ENCODE measurements around the gene CRYBA1. TPM values are rescaled to one million over a fixed set of nuclear protein-coding genes. Genes with fewer than 3 reads are reported as not detected.
"Not testable (repeated sequence)": the region's sequence is repeated elsewhere in the genome, so short reads cannot be mapped to it uniquely, and the experiment has no call there.

CRYBA1 gene
- total RNA-seq, 4 donors from 2014 or later = not detected

DNA sequence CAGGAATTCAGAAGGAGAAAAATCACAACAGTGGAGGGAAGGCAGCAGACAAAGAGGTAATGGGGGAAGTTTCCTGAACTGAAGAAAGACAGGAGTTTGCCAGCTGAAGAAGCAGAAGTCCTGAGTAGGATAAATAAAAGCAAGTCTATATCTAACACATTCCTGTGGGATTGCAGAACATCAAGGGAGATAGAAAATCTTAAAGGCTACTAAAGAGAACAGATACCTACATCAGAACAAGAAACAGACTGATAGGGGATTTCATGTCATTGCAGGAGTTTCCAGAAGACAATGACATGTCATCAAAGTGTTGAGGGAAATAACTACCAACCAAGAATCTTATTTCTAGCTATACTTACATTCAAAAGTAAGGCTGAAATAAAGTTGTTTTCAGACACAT is 21.3 kb upstream of the CRYBA1 start:
- H3K4me3 ChIP-seq = no peak overlapping the region
- H3K36me3 ChIP-seq = no peaks in the 10 kb centered on the region
- no peaks in the 10 kb centered on the region for H3K27me3 ChIP-seq
- H3K4me1 ChIP-seq = no peaks in the 10 kb centered on the region
- intact Hi-C loops (cut with DNase I; ENCODE audit: low total_unique reads) = no loop called here
- no peaks in the 10 kb centered on the region for H3K9me3 ChIP-seq
- H3K27ac ChIP-seq = no peak overlapping the region
- TF ChIP-seq, protein P1, sequence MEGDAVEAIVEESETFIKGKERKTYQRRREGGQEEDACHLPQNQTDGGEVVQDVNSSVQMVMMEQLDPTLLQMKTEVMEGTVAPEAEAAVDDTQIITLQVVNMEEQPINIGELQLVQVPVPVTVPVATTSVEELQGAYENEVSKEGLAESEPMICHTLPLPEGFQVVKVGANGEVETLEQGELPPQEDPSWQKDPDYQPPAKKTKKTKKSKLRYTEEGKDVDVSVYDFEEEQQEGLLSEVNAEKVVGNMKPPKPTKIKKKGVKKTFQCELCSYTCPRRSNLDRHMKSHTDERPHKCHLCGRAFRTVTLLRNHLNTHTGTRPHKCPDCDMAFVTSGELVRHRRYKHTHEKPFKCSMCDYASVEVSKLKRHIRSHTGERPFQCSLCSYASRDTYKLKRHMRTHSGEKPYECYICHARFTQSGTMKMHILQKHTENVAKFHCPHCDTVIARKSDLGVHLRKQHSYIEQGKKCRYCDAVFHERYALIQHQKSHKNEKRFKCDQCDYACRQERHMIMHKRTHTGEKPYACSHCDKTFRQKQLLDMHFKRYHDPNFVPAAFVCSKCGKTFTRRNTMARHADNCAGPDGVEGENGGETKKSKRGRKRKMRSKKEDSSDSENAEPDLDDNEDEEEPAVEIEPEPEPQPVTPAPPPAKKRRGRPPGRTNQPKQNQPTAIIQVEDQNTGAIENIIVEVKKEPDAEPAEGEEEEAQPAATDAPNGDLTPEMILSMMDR (IDR thresholded peaks at IDR 0.05) = no peak
- TF ChIP-seq POLR2A (IDR thresholded peaks at IDR 0.05) = no peak
- DNase-seq = no peak

DNA sequence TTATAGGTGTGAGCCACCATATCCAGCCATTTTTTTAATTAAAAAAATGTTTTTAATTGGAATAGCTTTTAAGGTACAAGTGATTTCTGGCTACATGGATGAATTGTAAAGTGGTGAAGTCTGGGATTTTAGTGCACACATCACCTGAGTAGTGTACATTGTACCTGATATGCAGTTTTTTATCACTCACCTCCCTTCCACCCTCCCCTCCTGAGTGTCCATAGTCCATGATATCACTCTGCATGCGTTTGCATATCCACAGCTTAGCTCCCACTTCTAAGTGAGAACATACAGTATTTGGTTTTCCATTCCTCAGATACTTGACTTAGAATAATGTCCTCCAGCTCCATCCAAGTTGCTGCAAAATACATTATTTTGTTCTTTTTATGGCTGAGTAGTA is 13.4 kb upstream of the CRYBA1 start:
- DNase-seq = no peak
- intact Hi-C loops (cut with DNase I; ENCODE audit: low total_unique reads) = no loop called here

DNA sequence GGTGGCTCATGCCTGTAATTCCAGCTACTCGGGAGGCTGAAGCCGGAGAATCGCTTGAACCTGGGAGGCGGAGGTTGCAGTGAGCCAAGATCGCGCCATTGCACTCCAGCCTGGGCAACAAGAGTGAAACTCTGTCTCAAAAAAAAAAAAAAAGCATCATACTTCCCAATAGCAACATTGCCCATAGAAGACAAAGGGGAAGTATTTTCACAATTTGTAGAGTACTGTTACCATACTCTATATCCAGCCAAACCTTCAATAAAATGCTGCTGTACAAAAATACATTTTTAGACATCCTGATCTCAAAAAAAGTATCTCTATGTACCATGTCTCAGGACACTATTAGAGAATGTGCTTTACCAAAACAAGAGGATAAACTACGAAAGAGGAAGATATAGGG is 11.7 kb upstream of the CRYBA1 start:
- H3K36me3 ChIP-seq; H3K4me1 ChIP-seq; H3K27ac ChIP-seq; H3K4me3 ChIP-seq; H3K27me3 ChIP-seq; DNase-seq; intact Hi-C loops (cut with DNase I; ENCODE audit: low total_unique reads); H3K9me3 ChIP-seq: not testable (repeated sequence)

More for the DNA sequence above, 13.4 kb upstream of the CRYBA1 start:
- H3K27ac ChIP-seq = no peak overlapping the region
- H3K36me3 ChIP-seq = no peaks in the 10 kb centered on the region
- H3K9me3 ChIP-seq = no peaks in the 10 kb centered on the region
- H3K4me3 ChIP-seq = no peak overlapping the region
- H3K27me3 ChIP-seq = no peaks in the 10 kb centered on the region
- no peaks in the 10 kb centered on the region for H3K4me1 ChIP-seq
- TF ChIP-seq POLR2A (IDR thresholded peaks at IDR 0.05) = no peak
- TF ChIP-seq, protein P1 (IDR thresholded peaks at IDR 0.05) = no peak

DNA sequence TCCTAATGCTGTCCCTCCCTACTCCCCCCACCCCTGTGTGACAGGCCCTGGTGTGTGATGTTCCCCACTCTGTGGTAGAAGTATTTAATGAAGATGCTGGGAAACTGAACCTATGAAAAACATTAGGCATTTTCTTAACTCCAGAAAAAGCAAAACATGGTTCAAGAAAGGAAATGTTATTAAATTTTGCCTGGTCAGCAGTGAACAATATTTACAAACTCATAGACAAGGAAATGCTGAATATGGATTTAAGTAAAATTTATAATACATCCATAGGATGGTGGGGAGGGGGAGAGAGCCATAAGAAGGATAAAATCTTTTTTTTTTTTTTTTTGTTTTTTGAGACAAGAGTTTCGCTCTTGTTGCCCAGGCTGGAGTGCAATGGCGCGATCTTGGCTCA is 10.8 kb upstream of the CRYBA1 start:
- Histone ChIP-seq H3K36me3 (no peaks in the 10 kb centered on the region), H3K4me1 (no peaks in the 10 kb centered on the region), H3K4me3 (no peak overlapping the region), H3K9me3 (no peaks in the 10 kb centered on the region), H3K27ac (no peak overlapping the region), H3K27me3 (no peaks in the 10 kb centered on the region)
- no peak for DNase-seq
- TF ChIP-seq, protein P1 (IDR thresholded peaks at IDR 0.05) = no peak
- TF ChIP-seq POLR2A (IDR thresholded peaks at IDR 0.05) = no peak
- intact Hi-C loops (cut with DNase I; ENCODE audit: low total_unique reads) = no loop called here

DNA sequence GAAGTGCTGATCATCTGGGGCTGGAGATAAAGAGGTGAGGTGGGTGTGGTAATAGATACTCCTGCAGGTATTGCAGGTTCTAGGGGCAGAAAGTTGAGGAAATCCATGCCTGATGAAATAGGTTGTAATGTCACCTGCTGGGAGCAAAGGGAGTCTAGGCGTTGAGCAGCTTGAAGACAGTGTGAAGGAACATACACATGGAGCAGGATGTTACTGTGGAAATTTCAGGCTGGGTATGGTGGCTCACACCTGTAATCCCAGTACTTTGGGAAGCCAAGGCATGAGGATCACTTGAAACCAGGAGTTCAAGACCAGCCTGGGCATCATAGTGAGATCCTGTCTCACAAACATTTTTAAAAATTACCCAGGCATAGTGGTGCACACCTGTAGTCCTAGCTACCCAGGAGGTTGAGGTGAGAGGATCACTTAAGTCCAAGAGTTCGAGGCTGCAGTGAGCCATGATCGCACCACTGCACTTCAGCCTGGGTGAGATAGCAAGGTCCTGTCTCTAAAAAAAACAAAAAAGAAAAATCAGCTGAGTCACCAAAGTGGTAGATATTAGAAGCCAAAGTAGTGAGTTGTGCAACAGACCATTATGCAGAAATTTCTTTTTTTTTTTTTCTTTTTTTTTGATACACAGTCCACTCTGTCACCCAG is 9.1 kb upstream of the CRYBA1 start:
- Histone ChIP-seq H3K9me3 (no peaks in the 10 kb centered on the region), H3K27me3 (no peaks in the 10 kb centered on the region), H3K36me3 (no peaks in the 10 kb centered on the region), H3K4me1 (no peaks in the 10 kb centered on the region), H3K4me3 (no peak overlapping the region), H3K27ac (no peak overlapping the region)
- no peak for DNase-seq
- intact Hi-C loops (cut with DNase I; ENCODE audit: low total_unique reads) = no loop called here
- TF ChIP-seq POLR2A (IDR thresholded peaks at IDR 0.05) = no peak

DNA sequence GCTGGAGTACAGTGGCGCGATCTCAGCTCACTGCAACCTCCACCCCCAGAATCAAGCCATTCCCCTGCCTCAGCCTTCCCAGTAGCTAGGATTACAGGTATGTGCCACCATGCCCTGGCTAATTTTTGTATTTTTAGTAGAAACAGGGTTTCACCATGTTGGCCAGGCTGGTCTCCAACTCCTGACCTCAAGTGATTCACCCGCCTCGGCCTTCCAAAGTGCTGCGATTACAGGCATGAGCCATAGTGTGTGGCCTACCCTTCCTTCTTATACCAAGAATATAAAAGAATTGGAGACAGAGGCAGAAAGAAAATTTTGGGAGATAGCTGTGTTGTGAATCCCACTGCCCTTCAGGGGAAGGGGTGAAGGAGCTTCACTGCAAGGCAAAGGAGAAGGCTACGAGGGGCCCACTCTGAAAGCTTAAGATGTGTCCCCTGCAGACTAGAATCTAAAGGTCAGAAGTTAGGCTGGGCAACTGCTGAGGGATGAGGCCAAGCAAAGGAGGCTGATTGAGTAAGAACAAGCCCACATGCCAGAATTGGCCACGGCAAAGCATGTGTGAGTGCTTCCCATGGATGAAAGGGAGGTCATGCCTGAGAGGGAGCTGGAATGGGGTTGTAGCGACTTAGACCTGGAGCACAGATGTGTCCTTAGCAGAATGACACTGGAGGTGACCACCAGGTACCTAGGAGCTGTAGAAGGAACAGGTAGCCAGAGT is 8.4 kb upstream of the CRYBA1 start:
- Histone ChIP-seq H3K4me3 (no peak overlapping the region), H3K9me3 (no peaks in the 10 kb centered on the region), H3K36me3 (no peaks in the 10 kb centered on the region), H3K27me3 (no peaks in the 10 kb centered on the region), H3K4me1 (no peaks in the 10 kb centered on the region), H3K27ac (no peak overlapping the region)
- intact Hi-C loops (cut with DNase I; ENCODE audit: low total_unique reads) = no loop called here
- DNase-seq = no peak
- TF ChIP-seq, protein P1 (IDR thresholded peaks at IDR 0.05) = no peak
- TF ChIP-seq POLR2A (IDR thresholded peaks at IDR 0.05) = no peak
